ENCODE measurements around the gene TRIM75. TPM values are rescaled to one million over a fixed set of nuclear protein-coding genes. Genes with fewer than 3 reads are reported as not detected.
"Not testable (repeated sequence)": the region's sequence is repeated elsewhere in the genome, so short reads cannot be mapped to it uniquely, and the experiment has no call there.

The TRIM75 gene
- total RNA-seq, 6 experiments from 2014 or later: not detected

DNA sequence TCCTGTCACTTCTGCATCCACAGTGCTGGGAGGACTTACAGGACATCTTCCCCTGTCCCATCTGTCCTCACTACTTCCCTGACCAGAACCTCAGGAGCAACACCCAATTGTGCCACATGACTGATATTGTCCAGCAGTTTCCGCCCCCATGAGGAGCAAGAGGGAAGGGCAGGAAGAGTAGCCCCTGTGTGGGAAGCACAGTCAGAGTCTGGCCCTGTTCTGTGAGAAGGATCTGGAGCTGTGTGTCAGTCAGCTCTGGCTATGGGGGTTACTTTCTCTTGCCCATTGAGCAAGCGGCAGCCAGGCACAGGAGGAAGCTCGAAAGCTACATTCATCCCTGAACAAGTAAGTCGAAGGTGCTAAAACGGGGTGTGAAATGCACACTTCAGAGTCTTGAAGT, 36.7 kb upstream of the TRIM75 start:
- intact Hi-C loops (cut with DNase I): no loop called here
- WGBS (ENCODE audit: insufficient coverage, low coverage, low lambda C conversion rate, missing lambda C conversion rate): 30% methylated on average over 5 of the region's 5 CpGs

DNA sequence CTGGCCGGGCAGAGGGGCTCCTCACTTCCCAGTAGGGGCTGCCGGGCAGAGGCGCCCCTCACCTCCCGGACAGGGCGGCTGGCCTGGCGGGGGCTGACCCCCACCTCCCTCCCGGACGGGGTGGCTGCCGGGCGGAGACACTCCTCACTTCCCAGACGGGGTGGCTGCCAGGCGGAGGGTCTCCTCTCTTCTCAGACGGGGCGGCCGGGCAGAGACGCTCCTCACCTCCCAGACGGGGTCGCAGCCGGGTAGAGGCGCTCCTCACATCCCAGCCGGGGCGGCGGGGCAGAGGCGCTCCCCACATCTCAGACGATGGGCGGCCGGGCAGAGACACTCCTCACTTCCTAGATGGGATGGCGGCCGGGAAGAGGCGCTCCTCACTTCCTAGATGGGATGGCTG, 33.7 kb upstream of the TRIM75 start:
- not testable (repeated sequence) for DNase-seq, H3K4me3 ChIP-seq
- WGBS (ENCODE audit: insufficient coverage, low coverage, low lambda C conversion rate, missing lambda C conversion rate): no CpG with 5 or more reads among the region's 30 CpGs

More for the DNA sequence above, 36.7 kb upstream of the TRIM75 start:
- Histone ChIP-seq H3K27ac (no peak overlapping the region), H3K4me1 (no peaks in the 10 kb centered on the region), H3K9me3 (no peaks in the 10 kb centered on the region), H3K36me3 (no peaks in the 10 kb centered on the region), H3K4me3 (no peak overlapping the region), H3K27me3 (no peaks in the 10 kb centered on the region)
- peak; percentile 16 to 47 (median 33) for ATAC-seq
- TF ChIP-seq POLR2A (IDR thresholded peaks at IDR 0.05): no peak
- TF ChIP-seq, protein P1, sequence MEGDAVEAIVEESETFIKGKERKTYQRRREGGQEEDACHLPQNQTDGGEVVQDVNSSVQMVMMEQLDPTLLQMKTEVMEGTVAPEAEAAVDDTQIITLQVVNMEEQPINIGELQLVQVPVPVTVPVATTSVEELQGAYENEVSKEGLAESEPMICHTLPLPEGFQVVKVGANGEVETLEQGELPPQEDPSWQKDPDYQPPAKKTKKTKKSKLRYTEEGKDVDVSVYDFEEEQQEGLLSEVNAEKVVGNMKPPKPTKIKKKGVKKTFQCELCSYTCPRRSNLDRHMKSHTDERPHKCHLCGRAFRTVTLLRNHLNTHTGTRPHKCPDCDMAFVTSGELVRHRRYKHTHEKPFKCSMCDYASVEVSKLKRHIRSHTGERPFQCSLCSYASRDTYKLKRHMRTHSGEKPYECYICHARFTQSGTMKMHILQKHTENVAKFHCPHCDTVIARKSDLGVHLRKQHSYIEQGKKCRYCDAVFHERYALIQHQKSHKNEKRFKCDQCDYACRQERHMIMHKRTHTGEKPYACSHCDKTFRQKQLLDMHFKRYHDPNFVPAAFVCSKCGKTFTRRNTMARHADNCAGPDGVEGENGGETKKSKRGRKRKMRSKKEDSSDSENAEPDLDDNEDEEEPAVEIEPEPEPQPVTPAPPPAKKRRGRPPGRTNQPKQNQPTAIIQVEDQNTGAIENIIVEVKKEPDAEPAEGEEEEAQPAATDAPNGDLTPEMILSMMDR (IDR thresholded peaks at IDR 0.05): no peak
- no peak for DNase-seq

DNA sequence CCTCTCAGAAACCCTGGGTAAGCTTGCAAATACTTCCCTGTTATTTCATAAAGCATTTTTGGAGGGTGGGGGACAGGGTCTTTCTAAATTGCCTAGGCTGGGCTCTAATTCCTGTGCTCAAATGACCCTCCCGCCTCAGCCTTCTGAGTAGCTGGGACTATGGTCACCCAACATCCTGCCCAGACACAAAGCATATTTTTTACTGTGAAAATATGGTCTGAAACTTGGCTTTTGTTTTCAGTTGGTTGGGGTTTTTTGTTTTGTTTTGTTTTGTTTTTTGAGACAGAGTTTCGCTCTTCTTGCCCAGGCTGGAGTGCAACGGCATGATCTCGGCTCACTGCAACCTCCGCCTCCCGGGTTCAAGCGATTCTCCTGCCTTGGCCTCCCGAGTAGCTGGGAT, 27.9 kb upstream of the TRIM75 start:
- H3K27me3 ChIP-seq; H3K4me3 ChIP-seq; DNase-seq; H3K9me3 ChIP-seq; H3K36me3 ChIP-seq; H3K27ac ChIP-seq; H3K4me1 ChIP-seq; intact Hi-C loops (cut with DNase I); ATAC-seq: not testable (repeated sequence)
- 84% methylated on average over 8 of the region's 8 CpGs for WGBS (ENCODE audit: insufficient coverage, low coverage, low lambda C conversion rate, missing lambda C conversion rate)

More for the DNA sequence above, 33.7 kb upstream of the TRIM75 start:
- H3K4me1 ChIP-seq; H3K27ac ChIP-seq; H3K36me3 ChIP-seq; H3K27me3 ChIP-seq; ATAC-seq; H3K9me3 ChIP-seq; intact Hi-C loops (cut with DNase I): not testable (repeated sequence)

DNA sequence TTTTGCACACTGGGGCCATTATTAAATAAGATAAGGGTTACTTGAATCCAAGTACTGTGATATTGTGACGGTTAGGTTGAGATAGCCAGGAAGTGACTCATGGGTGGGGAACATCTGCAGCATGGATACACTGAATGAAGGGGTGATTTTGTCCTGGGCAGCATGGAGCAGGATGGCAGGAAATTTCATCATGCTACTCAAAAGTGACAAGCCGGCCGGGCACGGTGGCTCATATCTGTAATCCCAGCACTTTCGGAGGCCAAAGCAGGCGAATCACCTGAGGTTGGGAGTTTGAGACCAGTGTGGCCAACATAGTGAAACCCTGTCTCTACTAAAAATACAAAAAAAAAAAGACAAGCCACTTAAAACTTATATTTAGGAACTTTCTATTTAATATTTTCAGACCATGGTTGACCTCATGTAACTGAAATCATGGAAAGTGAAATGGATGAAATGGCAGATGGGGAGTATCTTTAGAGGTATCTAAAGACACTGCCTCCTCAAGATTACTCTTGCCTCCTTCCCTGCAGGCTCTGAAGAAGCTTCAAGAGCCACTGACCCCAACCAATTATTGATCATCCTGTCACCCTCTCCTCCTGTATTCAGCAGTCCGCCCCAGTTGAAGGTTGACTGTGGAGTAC, 25.8 kb upstream of the TRIM75 start:
- Histone ChIP-seq H3K9me3 (no peaks in the 10 kb centered on the region), H3K36me3 (no peaks in the 10 kb centered on the region), H3K4me3 (no peak overlapping the region), H3K27ac (no peak overlapping the region), H3K4me1 (no peaks in the 10 kb centered on the region), H3K27me3 (no peaks in the 10 kb centered on the region)
- 75% methylated on average over 7 of the region's 7 CpGs for WGBS (ENCODE audit: insufficient coverage, low coverage, low lambda C conversion rate, missing lambda C conversion rate)
- ATAC-seq (no peak), DNase-seq (no peak)
- intact Hi-C loops (cut with DNase I): no loop called here
- TF ChIP-seq POLR2A (IDR thresholded peaks at IDR 0.05): no peak
- TF ChIP-seq, protein P1 (IDR thresholded peaks at IDR 0.05): no peak

DNA sequence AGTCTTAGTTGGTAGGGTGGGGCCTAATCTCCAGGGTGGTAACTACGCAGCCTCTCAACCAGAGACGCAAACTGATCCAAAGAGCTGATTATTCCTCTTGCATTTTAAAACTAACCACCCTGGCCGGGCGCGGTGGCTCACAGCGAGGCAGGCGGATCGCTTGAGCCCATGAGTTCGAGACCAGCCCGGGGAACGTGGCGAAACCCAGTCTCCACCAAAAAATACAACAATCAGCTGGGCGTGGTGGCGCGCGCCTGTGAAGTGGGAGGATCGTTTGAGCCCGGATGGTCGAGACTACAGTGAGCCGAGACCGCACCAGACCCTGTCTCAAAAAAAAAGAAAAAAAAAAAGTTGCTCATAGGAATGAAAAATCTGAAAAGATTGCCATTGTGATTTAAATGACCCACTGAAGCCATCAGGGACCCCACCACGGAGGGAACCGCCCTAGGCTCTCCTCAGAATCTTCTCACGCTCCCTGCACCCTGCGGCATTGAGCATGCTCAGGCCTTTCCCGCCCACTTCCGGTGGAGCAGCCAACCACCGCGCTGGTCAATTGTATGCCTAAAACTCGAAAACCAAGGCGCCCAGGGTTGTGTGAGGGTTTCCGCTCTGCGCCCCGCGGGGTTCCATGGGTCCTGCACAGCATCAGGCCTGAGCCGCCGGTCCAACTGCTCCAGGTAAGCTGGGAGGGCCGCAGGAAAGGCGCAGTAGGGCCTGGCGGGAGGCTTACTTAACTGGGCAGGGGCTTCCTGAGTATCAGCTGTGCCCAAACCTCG, 22.0 kb upstream of the TRIM75 start, which contains the start of gene TRIM60:
TRIM60 (plus strand) TSS at position 564 of the 776 bp plus-strand sequence. CDS start 8,074 bp downstream, outside the sequence.
- intact Hi-C loops (cut with DNase I): no loop called here
- no peak within 1 kb of the TSS for H3K27ac ChIP-seq
- TF ChIP-seq, protein P1 (IDR thresholded peaks at IDR 0.05): no peak
- no peak for TF ChIP-seq POLR2A (IDR thresholded peaks at IDR 0.05)
- DNase-seq: no peak
- H3K4me1 ChIP-seq: no peaks in the 10 kb centered on the region
- H3K9me3 ChIP-seq: no peaks in the 10 kb centered on the region
- ATAC-seq: no peak
- H3K4me3 ChIP-seq: no peak within 1 kb of the TSS
- H3K27me3 ChIP-seq: no peaks in the 10 kb centered on the region
- WGBS (ENCODE audit: insufficient coverage, low coverage, low lambda C conversion rate, missing lambda C conversion rate): 86% methylated on average over 7 of the region's 41 CpGs
- no peaks in the 10 kb centered on the region for H3K36me3 ChIP-seq
